ENCODE results near the gene BBS7.

DNA sequence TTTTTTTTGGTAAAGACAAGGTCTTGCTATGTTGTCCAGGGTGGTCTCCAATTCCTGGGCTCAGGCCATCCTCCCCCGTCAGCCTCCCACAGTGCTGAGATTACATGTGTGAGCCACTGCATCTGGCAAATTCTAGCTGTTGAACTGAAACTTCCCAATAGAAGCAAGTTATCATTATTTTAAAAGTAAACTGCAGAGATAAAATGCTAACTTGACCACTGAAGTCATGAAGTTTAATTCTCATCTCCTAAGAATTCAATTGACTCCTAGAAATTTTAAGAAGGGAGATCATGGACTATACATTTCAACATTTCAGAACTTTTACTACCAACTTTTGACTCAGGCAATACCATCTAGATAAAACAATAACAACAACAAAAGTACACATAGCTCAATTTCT, 80.8 kb downstream of the BBS7 start:
- TF ChIP-seq, protein P1, sequence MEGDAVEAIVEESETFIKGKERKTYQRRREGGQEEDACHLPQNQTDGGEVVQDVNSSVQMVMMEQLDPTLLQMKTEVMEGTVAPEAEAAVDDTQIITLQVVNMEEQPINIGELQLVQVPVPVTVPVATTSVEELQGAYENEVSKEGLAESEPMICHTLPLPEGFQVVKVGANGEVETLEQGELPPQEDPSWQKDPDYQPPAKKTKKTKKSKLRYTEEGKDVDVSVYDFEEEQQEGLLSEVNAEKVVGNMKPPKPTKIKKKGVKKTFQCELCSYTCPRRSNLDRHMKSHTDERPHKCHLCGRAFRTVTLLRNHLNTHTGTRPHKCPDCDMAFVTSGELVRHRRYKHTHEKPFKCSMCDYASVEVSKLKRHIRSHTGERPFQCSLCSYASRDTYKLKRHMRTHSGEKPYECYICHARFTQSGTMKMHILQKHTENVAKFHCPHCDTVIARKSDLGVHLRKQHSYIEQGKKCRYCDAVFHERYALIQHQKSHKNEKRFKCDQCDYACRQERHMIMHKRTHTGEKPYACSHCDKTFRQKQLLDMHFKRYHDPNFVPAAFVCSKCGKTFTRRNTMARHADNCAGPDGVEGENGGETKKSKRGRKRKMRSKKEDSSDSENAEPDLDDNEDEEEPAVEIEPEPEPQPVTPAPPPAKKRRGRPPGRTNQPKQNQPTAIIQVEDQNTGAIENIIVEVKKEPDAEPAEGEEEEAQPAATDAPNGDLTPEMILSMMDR (IDR thresholded peaks at IDR 0.05) = no peak
- no peak for TF ChIP-seq EP300 (IDR thresholded peaks at IDR 0.05)
- TF ChIP-seq POLR2AphosphoS5 (IDR thresholded peaks at IDR 0.05) = no peak
- TF ChIP-seq POLR2A (IDR thresholded peaks at IDR 0.05) = no peak

All from sigmoid colon (tissue), 4 donors.